ENCODE results near the gene MKNK2.
A peak's percentile ranks its signal among the peaks of the same experiment; 100 is the strongest.
"Not testable (repeated sequence)": the region's sequence is repeated elsewhere in the genome, so short reads cannot be mapped to it uniquely, and the experiment has no call there.

The MKNK2 gene

DNA sequence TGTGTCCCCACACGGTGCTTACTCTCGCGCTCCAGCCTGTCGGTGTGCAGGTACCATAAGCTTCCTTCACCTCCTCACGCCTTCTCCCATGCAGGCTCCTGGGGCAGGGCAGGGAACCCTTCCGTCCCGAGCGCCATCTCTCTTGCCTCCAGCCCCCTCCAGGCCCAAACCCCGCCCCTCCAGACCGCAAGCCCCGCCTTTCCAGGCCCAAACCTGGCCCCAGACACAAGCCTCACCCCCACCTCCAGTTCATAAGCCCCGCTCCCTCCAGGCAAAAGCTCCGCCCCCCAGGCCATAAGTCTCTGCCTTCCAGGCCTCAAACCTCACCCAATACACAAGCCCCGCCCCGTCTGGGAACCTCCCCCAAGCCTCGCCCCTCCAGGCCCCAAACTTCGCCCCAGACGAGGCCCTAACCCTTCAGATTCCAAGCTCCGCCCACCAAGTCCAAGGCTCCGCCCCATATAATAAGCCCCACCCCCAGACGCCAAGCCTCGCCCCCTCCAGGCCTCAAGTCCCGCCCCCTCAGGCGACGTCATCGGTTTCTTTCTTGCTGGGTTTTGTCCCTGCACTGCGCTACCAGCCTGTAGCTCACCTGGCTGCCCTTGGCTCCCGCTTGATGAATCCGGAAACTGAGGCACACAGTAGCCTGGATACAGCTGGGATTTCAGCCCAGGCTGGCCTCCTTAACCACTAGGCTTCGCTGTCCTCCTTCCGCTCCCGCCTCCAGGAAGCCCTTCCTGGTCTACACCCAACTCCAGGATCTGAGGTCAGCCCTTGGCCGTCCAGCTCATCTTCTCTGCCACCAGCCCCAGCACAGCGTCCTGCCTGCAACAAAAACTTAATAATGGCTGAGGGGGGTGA lies 16.1 kb downstream of the MKNK2 start:
- peak; percentile 73 for TF ChIP-seq PKNOX1 (IDR thresholded peaks at IDR 0.05)
- no peak for TF ChIP-seq NFRKB (IDR thresholded peaks at IDR 0.05)
- no peak for TF ChIP-seq FOXM1 (IDR thresholded peaks at IDR 0.05; ENCODE audit: borderline replicate concordance)
- TF ChIP-seq ARNT (IDR thresholded peaks at IDR 0.05): no peak
- TF ChIP-seq HDGF (IDR thresholded peaks at IDR 0.05; ENCODE audit: borderline replicate concordance): no peak
- TF ChIP-seq ELF4 (IDR thresholded peaks at IDR 0.05): no peak
- TF ChIP-seq SP1 (IDR thresholded peaks at IDR 0.05): 0 out of 2 replicates have a peak, but pooled peaks have one; percentile 42
- POLR2A ChIA-PET: interaction anchor here (0.8 to 1.4 kb wide), 5 partner anchors 9 to 27 kb away, joined by 3 to 5 read pairs (median 3); partner anchors contain the start of gene MKNK2
- CTCF ChIA-PET: interaction anchor here (0.8 kb wide), 1 partner anchor 18 kb away, joined by 3 read pairs; no protein-coding TSS in a partner anchor
- peak; percentile 86 for DNase-seq (ENCODE audit: extremely low spot score)

- CTCF ChIA-PET; DNase-seq (ENCODE audit: extremely low spot score): not testable (repeated sequence)
- POLR2A ChIA-PET: interaction anchor here (0.9 to 1.2 kb wide), 2 partner anchors 9 to 28 kb away, joined by 3 read pairs; no protein-coding TSS in a partner anchor
Measured at GRCh38 chr19:2034253-2034652, 16.8 kb downstream of the MKNK2 start.

DNA sequence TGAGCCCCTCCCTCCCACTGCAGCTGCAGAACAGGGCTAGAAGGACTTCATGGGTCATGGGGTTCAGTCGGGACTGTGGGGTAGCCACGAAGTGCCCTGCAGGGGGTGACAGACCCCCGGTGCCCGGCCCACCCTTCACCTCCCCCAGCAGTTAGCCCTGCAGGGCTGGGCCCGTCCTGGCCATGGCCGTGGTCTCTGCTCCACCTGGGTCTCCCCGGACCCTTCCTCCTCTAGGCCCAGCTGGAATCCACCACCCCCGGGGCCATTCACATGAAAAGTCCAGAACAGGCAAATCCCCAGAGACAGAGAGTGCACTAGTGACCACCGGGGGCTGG lies 17.3 kb downstream of the MKNK2 start:
- POLR2A ChIA-PET: no interaction called here
- CTCF ChIA-PET: no interaction called here
- no peak for DNase-seq (ENCODE audit: extremely low spot score)
- no peak for TF ChIP-seq FOXK2 (IDR thresholded peaks at IDR 0.05)
- no peak for TF ChIP-seq L3MBTL2 (conservative IDR thresholded peaks at IDR 0.05)
- TF ChIP-seq SUZ12 (IDR thresholded peaks at IDR 0.05): no peak
- TF ChIP-seq CTBP1 (IDR thresholded peaks at IDR 0.05; ENCODE audit: borderline replicate concordance): no peak
- TF ChIP-seq LEF1 (IDR thresholded peaks at IDR 0.05; ENCODE audit: borderline replicate concordance): no peak
- no peak for TF ChIP-seq PKNOX1 (IDR thresholded peaks at IDR 0.05)
- TF ChIP-seq SP1 (IDR thresholded peaks at IDR 0.05): no peak

DNA sequence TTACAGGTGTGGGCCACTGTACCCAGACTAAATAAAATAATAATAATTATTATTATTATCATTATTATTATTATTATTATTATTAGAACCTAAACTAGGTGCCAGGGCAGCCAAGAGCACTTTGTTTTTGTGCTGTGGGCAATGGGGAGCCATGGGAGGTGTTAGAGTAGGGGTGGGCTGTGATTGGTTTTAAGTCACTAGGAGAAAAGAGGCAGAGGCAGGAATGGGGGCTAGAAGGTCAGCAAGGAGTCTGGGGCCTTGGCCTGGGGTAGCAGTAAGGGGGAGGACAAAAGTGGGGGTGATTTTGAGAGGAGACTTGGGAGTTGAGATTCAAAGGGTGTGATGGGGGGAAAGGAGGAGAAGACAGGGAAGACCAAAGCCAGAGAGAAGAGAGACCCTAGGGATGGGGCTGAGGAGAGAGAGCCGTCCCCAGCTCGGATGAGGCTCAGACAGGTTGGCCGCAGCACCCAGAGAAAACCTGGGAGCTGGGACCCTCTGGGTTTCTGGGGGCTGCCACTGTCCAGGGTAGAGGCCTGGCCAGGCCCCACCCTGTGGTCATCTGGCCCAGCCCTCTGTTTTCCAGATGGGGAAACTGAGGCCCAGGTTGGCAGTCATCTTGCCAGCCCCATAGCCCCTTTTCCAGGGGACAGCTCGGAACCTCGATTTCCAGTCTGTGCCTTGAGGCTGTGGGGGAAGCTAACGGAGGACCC lies 17.8 kb downstream of the MKNK2 start:
- no peak for DNase-seq (ENCODE audit: extremely low spot score)
- no peak for TF ChIP-seq CTBP1 (IDR thresholded peaks at IDR 0.05; ENCODE audit: borderline replicate concordance)
- TF ChIP-seq ELF4 (IDR thresholded peaks at IDR 0.05): no peak
- TF ChIP-seq BHLHE40 (IDR thresholded peaks at IDR 0.05; ENCODE audit: borderline replicate concordance): no peak
- no peak for TF ChIP-seq NFRKB (IDR thresholded peaks at IDR 0.05)
- TF ChIP-seq FOXM1 (IDR thresholded peaks at IDR 0.05; ENCODE audit: borderline replicate concordance): no peak
- no peak for TF ChIP-seq ARNT (IDR thresholded peaks at IDR 0.05)
- no peak for TF ChIP-seq FOXK2 (IDR thresholded peaks at IDR 0.05)
- TF ChIP-seq PKNOX1 (IDR thresholded peaks at IDR 0.05): no peak
- no peak for TF ChIP-seq L3MBTL2 (conservative IDR thresholded peaks at IDR 0.05)
- no peak for TF ChIP-seq SUZ12 (IDR thresholded peaks at IDR 0.05)
- no peak for TF ChIP-seq HDGF (IDR thresholded peaks at IDR 0.05; ENCODE audit: borderline replicate concordance)
- TF ChIP-seq SP1 (IDR thresholded peaks at IDR 0.05): no peak
- TF ChIP-seq TARDBP (IDR thresholded peaks at IDR 0.05): no peak
- TF ChIP-seq FOXA1 (IDR thresholded peaks at IDR 0.05): no peak
- no peak for TF ChIP-seq LEF1 (IDR thresholded peaks at IDR 0.05; ENCODE audit: borderline replicate concordance)
- no peak for TF ChIP-seq ZNF384 (IDR thresholded peaks at IDR 0.05)
- ChIA-PET CTCF (no interaction called here), POLR2A (interaction anchor here (1.1 to 1.5 kb wide), 2 partner anchors 10 to 18 kb away, joined by 3 read pairs; partner anchors contain the start of gene MKNK2)

GRCh38 chr19:2032296-2032941 lies 18.6 kb downstream of the MKNK2 start:
- POLR2A ChIA-PET: interaction anchor here (1.1 to 1.5 kb wide), 2 partner anchors 10 to 19 kb away, joined by 3 read pairs; partner anchors contain the start of gene MKNK2
- no peak for TF ChIP-seq BHLHE40 (IDR thresholded peaks at IDR 0.05; ENCODE audit: borderline replicate concordance)
- TF ChIP-seq FOXM1 (IDR thresholded peaks at IDR 0.05; ENCODE audit: borderline replicate concordance): no peak
- no peak for TF ChIP-seq HDGF (IDR thresholded peaks at IDR 0.05; ENCODE audit: borderline replicate concordance)
- no peak for TF ChIP-seq FOXA1 (IDR thresholded peaks at IDR 0.05)
- TF ChIP-seq FOXK2 (IDR thresholded peaks at IDR 0.05): no peak
- no peak for TF ChIP-seq TARDBP (IDR thresholded peaks at IDR 0.05)
- no peak for TF ChIP-seq PKNOX1 (IDR thresholded peaks at IDR 0.05)
- TF ChIP-seq ZNF384 (IDR thresholded peaks at IDR 0.05): no peak
- no peak for TF ChIP-seq L3MBTL2 (conservative IDR thresholded peaks at IDR 0.05)
- no peak for TF ChIP-seq ELF4 (IDR thresholded peaks at IDR 0.05)
- no peak for TF ChIP-seq SUZ12 (IDR thresholded peaks at IDR 0.05)
- no peak for TF ChIP-seq NFRKB (IDR thresholded peaks at IDR 0.05)
- no peak for TF ChIP-seq LEF1 (IDR thresholded peaks at IDR 0.05; ENCODE audit: borderline replicate concordance)
- no peak for TF ChIP-seq SP1 (IDR thresholded peaks at IDR 0.05)
- CTCF ChIA-PET: no interaction called here
- DNase-seq (ENCODE audit: extremely low spot score): no peak
